A549 (cell line): ENCODE data around the gene GNG7. TPM values are rescaled to one million over a fixed set of nuclear protein-coding genes. Genes with fewer than 3 reads are reported as not detected.

ENCODE experiments used
- ATAC-seq, 2 experiments: fragments of 200-7000 bp in 1 of 2; fragments of >200 bp in 1 of 2; cut with Nextera tagmentation in 1 of 2; cut with Tn5 transposase in 1 of 2; 3 replicates each; pipeline versions ENCODE4 v1.8.0 to v1.9.1; 2018 to 2020; ENCODE audit warnings: mild to moderate bottlenecking in 1 of 2, moderate library complexity in 1 of 2
- CTCF ChIA-PET: fragments of 300-600 bp; sonication (Branson Sonifier 250); formaldehyde crosslinking; extraction: SDS; loops from one replicate; lab custom pipeline; 2021; ENCODE audit warnings: antibody characterized with exemption, inconsistent platforms; lab: Yijun Ruan, JAX
- POLR2A ChIA-PET: fragments of 350-600 bp; formaldehyde crosslinking; extraction: SDS; loops from one replicate; lab custom pipeline; 2021; ENCODE audit warnings: antibody characterized with exemption, inconsistent platforms; lab: Yijun Ruan, JAX
- DNase-seq, 2 experiments: peaks; one replicate each; pipeline versions ENCODE4 v3.0.0 to v3.0.0-alpha.2; 2011 to 2016; ENCODE audit warnings: low read depth in 1 of 2, low spot score in 1 of 2
- FAIRE-seq: peaks from 2 replicates; lab custom pipeline; 2011; peaks lifted over from hg19 to GRCh38; lab: Jason Lieb, UNC
- H3K27ac ChIP-seq, 2 experiments: fragments of >200 bp; sonication (Bioruptor Twin); formaldehyde crosslinking; 3 replicates each; pipeline ENCODE4 v1.5.1; 2016 to 2017
- H3K4me1 ChIP-seq: fragments of >200 bp; sonication (Bioruptor Twin); formaldehyde crosslinking; 3 replicates; pipeline ENCODE4 v1.6.1; 2016
- H3K4me2 ChIP-seq: fragments of >200 bp; sonication (Bioruptor Twin); formaldehyde crosslinking; 3 replicates; pipeline ENCODE4 v1.6.1; 2016
- H3K4me3 ChIP-seq: fragments of >200 bp; sonication (Bioruptor Twin); formaldehyde crosslinking; 3 replicates; pipeline ENCODE4 v1.5.1; 2016
- H3K9me3 ChIP-seq: fragments of >200 bp; sonication (Bioruptor Twin); formaldehyde crosslinking; 3 replicates; pipeline ENCODE4 v1.6.1; 2016
- BCL3 ChIP-seq: fragments of >200 bp; sonication (Bioruptor Twin); formaldehyde crosslinking; IDR thresholded peaks from 3 replicates; pipeline ENCODE4 v1.6.1; 2016
- CTCF ChIP-seq: fragments of >200 bp; sonication (Bioruptor Twin); formaldehyde crosslinking; IDR thresholded peaks from 3 replicates; pipeline ENCODE4 v1.5.1; 2016
- E2F6 ChIP-seq: IDR thresholded peaks from 2 replicates; pipeline ENCODE4 v1.6.1; 2012; ENCODE audit warnings: low read depth, borderline replicate concordance
- EHF ChIP-seq: fragments of 250-450 bp; sonication (Bioruptor Pico); IDR thresholded peaks from 2 replicates; pipeline ENCODE4 v1.5.0; 2020; ENCODE audit warnings: mild to moderate bottlenecking
- ELK1 ChIP-seq: fragments of 150-350 bp; IDR thresholded peaks from 2 replicates; pipeline ENCODE4 v1.6.1; 2014; ENCODE audit warnings: low read depth, mild to moderate bottlenecking, low read length
- HOXA7 ChIP-seq: fragments of 250-450 bp; sonication (Bioruptor Pico); IDR thresholded peaks from 2 replicates; pipeline ENCODE4 v1.5.0; 2020; ENCODE audit warnings: mild to moderate bottlenecking, moderate library complexity
- JUN ChIP-seq, 2 experiments: fragments of >200 bp; sonication (Bioruptor Twin); formaldehyde crosslinking; IDR thresholded peaks; 2 replicates in 1 of 2; 3 replicates in 1 of 2; pipeline ENCODE4 v1.6.1; 2016 to 2017
- JUNB ChIP-seq: fragments of >200 bp; sonication (Bioruptor Twin); formaldehyde crosslinking; IDR thresholded peaks from 2 replicates; pipeline ENCODE4 v1.6.1; 2016
- MAFK ChIP-seq: fragments of 450-650 bp; IDR thresholded peaks from 2 replicates; pipeline ENCODE4 v1.6.1; 2014; ENCODE audit not compliant: partially characterized antibody
- NFE2L2 ChIP-seq: fragments of 150-350 bp; conservative IDR thresholded peaks from 2 replicates; pipeline ENCODE4 v1.6.1; 2014; ENCODE audit warnings: low read length
- PBX3 ChIP-seq: IDR thresholded peaks from 2 replicates; pipeline ENCODE4 v1.6.1; 2012
- POLR2A ChIP-seq: IDR thresholded peaks from 2 replicates; pipeline ENCODE4 v1.6.1; 2012; ENCODE audit warnings: mild to moderate bottlenecking, low read length
- RARB ChIP-seq: fragments of 250-450 bp; sonication (Bioruptor Pico); IDR thresholded peaks from 2 replicates; pipeline ENCODE4 v1.8.0; 2021; ENCODE audit warnings: mild to moderate bottlenecking, moderate library complexity
- REST ChIP-seq: fragments of 200-600 bp; sonication (generic); IDR thresholded peaks from 2 replicates; pipeline ENCODE4 v1.6.1; 2016; ENCODE audit warnings: antibody characterized with exemption, mild to moderate bottlenecking, moderate library complexity
- RFX5 ChIP-seq: fragments of 450-650 bp; IDR thresholded peaks from 2 replicates; pipeline ENCODE4 v1.7.1; 2014; ENCODE audit warnings: antibody characterized with exemption, mild to moderate bottlenecking, moderate library complexity
- RNF2 ChIP-seq: fragments of 200-600 bp; sonication (generic); IDR thresholded peaks from 2 replicates; pipeline ENCODE4 v1.6.1; 2016; ENCODE audit warnings: low read depth, mild to moderate bottlenecking, antibody characterized with exemption, moderate library complexity, borderline replicate concordance
- SREBF2 ChIP-seq: fragments of 450-650 bp; IDR thresholded peaks from 2 replicates; pipeline ENCODE4 v1.6.1; 2014; ENCODE audit warnings: mild to moderate bottlenecking, moderate library complexity
- ZSCAN20 ChIP-seq: fragments of 250-450 bp; sonication (Bioruptor Pico); IDR thresholded peaks from 2 replicates; pipeline ENCODE4 v1.8.0; 2022; ENCODE audit warnings: mild to moderate bottlenecking, moderate library complexity
- WGBS: methylation state at CpG from one replicate; pipeline ENCODE4 v1.1.6; 2017; ENCODE audit errors: missing lambda C conversion rate; 5-methylcytosine and 5-hydroxymethylcytosine counted together
- polyA minus RNA-seq: library from RNA; depleted of rRNA, polyadenylated mRNA; stranded (reverse); fragments of >200 nt; gene quantifications from 2 replicates; pipeline ENCODE4 v1.2.3, GENCODE V29; 2011; rRNA and poly(A)+ RNA removed
- polyA plus RNA-seq, 4 experiments: library from polyadenylated mRNA; depleted of rRNA in 3 of 4; stranded (reverse); fragments of >200 nt; fragmentation: RNase III in 1 of 4; extraction: RNeasy Plus Mini Kit Qiagen cat#74134 plus additional on column Dnase treatment in 1 of 4; gene quantifications; 2 replicates in 3 of 4; 3 replicates in 1 of 4; pipeline ENCODE4 v1.2.3, GENCODE V29; 2011 to 2017

The GNG7 gene
- 0.04 and 0.08 TPM in 2 replicates for polyA plus RNA-seq (2011; rRNA removed)
- polyA plus RNA-seq (2012; cell fraction: cytosol; rRNA removed): 0.01 TPM in 2 replicates
- polyA plus RNA-seq (2012; cell fraction: nucleus; rRNA removed): 0.04 TPM in 1 of 2 replicates, not detected in the other
- 0.06 to 0.08 TPM (median 0.07 TPM) in 3 replicates for polyA plus RNA-seq (2017; fragmentation: RNase III; extraction: RNeasy Plus Mini Kit Qiagen cat#74134 plus additional on column Dnase treatment)
- polyA minus RNA-seq: not detected in 2 replicates

- H3K4me3 ChIP-seq: peak within 1 kb of the TSS; percentile 49
Observed at GRCh38 chr19:2702170-2703076, at the start of gene GNG7. Gene GNG7 (minus strand): TSS chr19:2702694. CDS start chr19:2520688, 182,006 bp downstream.

GRCh38 chr19:2751438-2751830 lies 48.9 kb upstream of the GNG7 start:
- Histone ChIP-seq H3K9me3 (no peaks in the 10 kb centered on the region), H3K4me2 (no peak overlapping the region), H3K4me1 (no peaks in the 10 kb centered on the region), H3K4me3 (no peak overlapping the region), H3K27ac (no peak overlapping the region)
- ChIA-PET CTCF (interaction anchor here (0.7 to 4.3 kb wide), 2 partner anchors 103 to 1387 kb away, joined by 3 to 23 read pairs; no protein-coding TSS in a partner anchor), POLR2A (no interaction called here)
- DNase-seq (no peak), FAIRE-seq (no peak), ATAC-seq (no peak)
- 91% methylated on average over 17 of the region's 21 CpGs for WGBS
- TF ChIP-seq EHF (CRISPR knock-in tag) (no peak), BCL3 (no peak), CTCF (no peak), HOXA7 (CRISPR knock-in tag) (no peak), REST (no peak), JUN (IDR thresholded peaks at IDR 0.05) (no peak), SREBF2 (no peak), E2F6 (no peak), ZSCAN20 (no peak), PBX3 (no peak), RNF2 (no peak), MAFK (no peak)

More at GRCh38 chr19:2702170-2703076, at the start of gene GNG7:
- DNase-seq: peak; percentile 83 to 84
- Histone ChIP-seq H3K9me3 (no peaks in the 10 kb centered on the region), H3K4me1 (no peaks in the 10 kb centered on the region), H3K27ac (peak within 1 kb of the TSS; percentile 36 to 75; a peak in 4 of 6 replicates), H3K4me2 (peak within 1 kb of the TSS; percentile 78)
- TF ChIP-seq POLR2A: no peak
- no peak for TF ChIP-seq CTCF
- no peak for TF ChIP-seq ELK1
- TF ChIP-seq NFE2L2: no peak
- TF ChIP-seq JUNB: no peak
- TF ChIP-seq RFX5: no peak
- no peak for TF ChIP-seq EHF (CRISPR knock-in tag)
- TF ChIP-seq RARB (CRISPR knock-in tag): no peak
- CTCF ChIA-PET: interaction anchor here (1.6 to 1.7 kb wide), 2 partner anchors 47 to 54 kb away, joined by 3 to 6 read pairs; no protein-coding TSS in a partner anchor
- FAIRE-seq: no peak
- peak; percentile 92 to 98 for ATAC-seq
- POLR2A ChIA-PET: no interaction called here
- WGBS: 12% methylated on average over 3 of the region's 77 CpGs
